Astrocyte (in vitro differentiated cells and primary cell): Measurements from ENCODE around the gene ZBTB39. TPM values are rescaled to one million over a fixed set of nuclear protein-coding genes. Genes with fewer than 3 reads are reported as not detected.

ENCODE experiments used
- DNase-seq: peaks from one replicate; pipeline ENCODE4 v3.0.0-alpha.2; 2010; ENCODE audit warnings: low read depth
- FAIRE-seq: peaks from 2 replicates; lab custom pipeline; 2011; peaks lifted over from hg19 to GRCh38; lab: Jason Lieb, UNC
- H2AFZ ChIP-seq: 2 replicates; pipeline ENCODE4 v1.6.0; 2012; ENCODE audit warnings: low read depth, low read length, inconsistent platforms
- H3K27ac ChIP-seq: 2 replicates; pipeline ENCODE4 v1.5.1; 2011; ENCODE audit warnings: low read depth, low read length, inconsistent platforms
- H3K27me3 ChIP-seq: 2 replicates; pipeline ENCODE4 v1.6.0; 2011; ENCODE audit warnings: low read length, inconsistent platforms; ENCODE audit not compliant: insufficient read depth
- H3K36me3 ChIP-seq: 2 replicates; pipeline ENCODE4 v1.5.1; 2011; ENCODE audit warnings: low read length, inconsistent platforms; ENCODE audit not compliant: insufficient read depth
- H3K4me1 ChIP-seq: 2 replicates; pipeline ENCODE4 v1.5.1; 2011; ENCODE audit warnings: low read length, inconsistent platforms; ENCODE audit not compliant: insufficient read depth
- H3K4me2 ChIP-seq: 2 replicates; pipeline ENCODE4 v1.6.0; 2012; ENCODE audit warnings: low read length, inconsistent platforms
- H3K4me3 ChIP-seq: 2 replicates; pipeline ENCODE4 v1.5.1; 2011; ENCODE audit warnings: low read depth, mild to moderate bottlenecking, low read length, inconsistent platforms; ENCODE audit not compliant: insufficient read depth
- H3K79me2 ChIP-seq: 2 replicates; pipeline ENCODE4 v1.6.0; 2012; ENCODE audit warnings: mild to moderate bottlenecking, low read length, inconsistent platforms; ENCODE audit not compliant: insufficient read depth
- H3K9ac ChIP-seq: 2 replicates; pipeline ENCODE4 v1.6.0; 2012; ENCODE audit warnings: mild to moderate bottlenecking, low read length, inconsistent platforms
- H3K9me3 ChIP-seq: 2 replicates; pipeline ENCODE4 v1.5.1; 2012; ENCODE audit warnings: low read depth, mild to moderate bottlenecking, low read length, inconsistent platforms; ENCODE audit not compliant: insufficient read depth
- H4K20me1 ChIP-seq: 2 replicates; pipeline ENCODE4 v1.6.0; 2012; ENCODE audit warnings: low read length, inconsistent platforms; ENCODE audit not compliant: insufficient read depth
- H3K27ac Mint-ChIP-seq: one replicate; pipeline ENCODE4 v1.8.0; 2021; ENCODE audit warnings: mild to moderate bottlenecking, mixed read lengths; ENCODE audit not compliant: unreplicated experiment
- H3K27me3 Mint-ChIP-seq: one replicate; pipeline ENCODE4 v1.8.0; 2021; ENCODE audit warnings: low read depth, mixed read lengths; ENCODE audit not compliant: unreplicated experiment
- H3K36me3 Mint-ChIP-seq: one replicate; pipeline ENCODE4 v1.8.0; 2021; ENCODE audit warnings: low read depth, mixed read lengths; ENCODE audit not compliant: unreplicated experiment
- H3K4me1 Mint-ChIP-seq: one replicate; pipeline ENCODE4 v1.8.0; 2021; ENCODE audit warnings: low read depth, mixed read lengths; ENCODE audit not compliant: unreplicated experiment
- H3K4me3 Mint-ChIP-seq: one replicate; pipeline ENCODE4 v1.8.0; 2021; ENCODE audit warnings: mild to moderate bottlenecking, moderate library complexity, mixed read lengths; ENCODE audit not compliant: unreplicated experiment
- H3K9me3 Mint-ChIP-seq: one replicate; pipeline ENCODE4 v1.8.0; 2021; ENCODE audit warnings: mild to moderate bottlenecking, mixed read lengths; ENCODE audit not compliant: unreplicated experiment
- EZH2 ChIP-seq: IDR thresholded peaks from 2 replicates; pipeline ENCODE4 v1.6.1; 2012; ENCODE audit warnings: mild to moderate bottlenecking, low read length, inconsistent platforms; ENCODE audit not compliant: insufficient read depth
- total RNA-seq: library from RNA; stranded (reverse); gene quantifications from 2 replicates; pipeline ENCODE4 v1.2.1, GENCODE V29; 2021
- TF ChIP-seq, protein P1 (sequence below): IDR thresholded peaks from 2 replicates; pipeline ENCODE4 v1.5.1; 2011; ENCODE audit warnings: low read depth, mild to moderate bottlenecking, inconsistent platforms, low read length, moderate library complexity; ENCODE audit not compliant: insufficient read depth

Gene ZBTB39
- total RNA-seq, 1 donor from 2014 or later = 9.8 TPM

- FAIRE-seq (no peak), DNase-seq (no peak)
- Histone ChIP-seq H3K9me3 (no peaks in the 10 kb centered on the region), H3K27ac (no peak overlapping the region), H3K4me1 (no peaks in the 10 kb centered on the region), H2AFZ (no peak overlapping the region), H3K9ac (no peak overlapping the region), H3K4me2 (no peak overlapping the region), H3K79me2 (no peaks in the 10 kb centered on the region), H3K4me3 (no peak overlapping the region), H3K36me3 (no peaks in the 10 kb centered on the region), H3K27me3 (no peaks in the 10 kb centered on the region), H4K20me1 (no peaks in the 10 kb centered on the region)
- peaks cover 10% of the 10 kb centered on the region for H3K36me3 Mint-ChIP-seq
- peaks cover 53% of the 10 kb centered on the region for H3K27me3 Mint-ChIP-seq
- no peaks in the 10 kb centered on the region for H3K4me1 Mint-ChIP-seq
- peaks cover 15% of the 10 kb centered on the region for H3K9me3 Mint-ChIP-seq
- no peak overlapping the region for H3K4me3 Mint-ChIP-seq
- no peak for TF ChIP-seq EZH2
- TF ChIP-seq, protein P1, sequence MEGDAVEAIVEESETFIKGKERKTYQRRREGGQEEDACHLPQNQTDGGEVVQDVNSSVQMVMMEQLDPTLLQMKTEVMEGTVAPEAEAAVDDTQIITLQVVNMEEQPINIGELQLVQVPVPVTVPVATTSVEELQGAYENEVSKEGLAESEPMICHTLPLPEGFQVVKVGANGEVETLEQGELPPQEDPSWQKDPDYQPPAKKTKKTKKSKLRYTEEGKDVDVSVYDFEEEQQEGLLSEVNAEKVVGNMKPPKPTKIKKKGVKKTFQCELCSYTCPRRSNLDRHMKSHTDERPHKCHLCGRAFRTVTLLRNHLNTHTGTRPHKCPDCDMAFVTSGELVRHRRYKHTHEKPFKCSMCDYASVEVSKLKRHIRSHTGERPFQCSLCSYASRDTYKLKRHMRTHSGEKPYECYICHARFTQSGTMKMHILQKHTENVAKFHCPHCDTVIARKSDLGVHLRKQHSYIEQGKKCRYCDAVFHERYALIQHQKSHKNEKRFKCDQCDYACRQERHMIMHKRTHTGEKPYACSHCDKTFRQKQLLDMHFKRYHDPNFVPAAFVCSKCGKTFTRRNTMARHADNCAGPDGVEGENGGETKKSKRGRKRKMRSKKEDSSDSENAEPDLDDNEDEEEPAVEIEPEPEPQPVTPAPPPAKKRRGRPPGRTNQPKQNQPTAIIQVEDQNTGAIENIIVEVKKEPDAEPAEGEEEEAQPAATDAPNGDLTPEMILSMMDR = no peak
- H3K27ac Mint-ChIP-seq = no peak overlapping the region
These were observed 50.6 kb downstream of the ZBTB39 start for GRCh38 chr12:56955631-56956256.

GRCh38 chr12:56954958-56955355 lies 51.4 kb downstream of the ZBTB39 start:
- no peak overlapping the region for H3K9ac ChIP-seq
- TF ChIP-seq, protein P1 = no peak
- no peak for TF ChIP-seq EZH2
- no peaks in the 10 kb centered on the region for H3K36me3 ChIP-seq
- H2AFZ ChIP-seq = no peak overlapping the region
- no peak overlapping the region for H3K4me3 ChIP-seq
- H3K27me3 Mint-ChIP-seq = peaks cover 49% of the 10 kb centered on the region
- H3K9me3 ChIP-seq = no peaks in the 10 kb centered on the region
- H3K4me1 Mint-ChIP-seq = no peaks in the 10 kb centered on the region
- no peak overlapping the region for H3K27ac Mint-ChIP-seq
- H3K36me3 Mint-ChIP-seq = peaks cover 12% of the 10 kb centered on the region
- FAIRE-seq = no peak
- no peaks in the 10 kb centered on the region for H3K79me2 ChIP-seq
- no peaks in the 10 kb centered on the region for H3K4me1 ChIP-seq
- no peaks in the 10 kb centered on the region for H3K27me3 ChIP-seq
- no peak overlapping the region for H3K4me3 Mint-ChIP-seq
- H3K9me3 Mint-ChIP-seq = peaks cover 15% of the 10 kb centered on the region
- H3K27ac ChIP-seq = no peak overlapping the region
- no peaks in the 10 kb centered on the region for H4K20me1 ChIP-seq
- DNase-seq = no peak
- no peak overlapping the region for H3K4me2 ChIP-seq
